ENCODE measurements around the gene CCNB2.

The CCNB2 gene

DNA sequence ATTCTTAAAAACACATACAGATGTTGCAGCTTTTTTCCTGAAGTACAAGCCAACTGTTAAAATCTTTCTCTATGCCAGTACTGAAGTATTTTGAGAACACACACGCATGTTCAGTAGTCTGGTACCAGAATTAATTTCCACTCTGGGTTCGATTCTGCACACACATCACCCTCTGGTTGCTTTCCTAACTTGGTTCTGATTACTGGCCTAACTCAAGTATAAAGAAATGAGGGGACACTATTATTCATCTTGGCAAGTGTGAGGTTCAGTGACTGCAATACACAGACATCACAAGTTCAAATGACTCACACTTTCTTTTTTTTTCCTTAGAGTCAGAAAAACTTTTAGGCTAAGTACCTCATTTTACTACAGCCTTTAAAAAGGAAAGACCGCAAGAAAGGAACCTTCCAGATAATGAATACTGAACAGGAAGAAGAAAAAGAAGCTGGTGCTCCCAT, 64.3 kb downstream of the CCNB2 start:
- DNase-seq: no peak

DNA sequence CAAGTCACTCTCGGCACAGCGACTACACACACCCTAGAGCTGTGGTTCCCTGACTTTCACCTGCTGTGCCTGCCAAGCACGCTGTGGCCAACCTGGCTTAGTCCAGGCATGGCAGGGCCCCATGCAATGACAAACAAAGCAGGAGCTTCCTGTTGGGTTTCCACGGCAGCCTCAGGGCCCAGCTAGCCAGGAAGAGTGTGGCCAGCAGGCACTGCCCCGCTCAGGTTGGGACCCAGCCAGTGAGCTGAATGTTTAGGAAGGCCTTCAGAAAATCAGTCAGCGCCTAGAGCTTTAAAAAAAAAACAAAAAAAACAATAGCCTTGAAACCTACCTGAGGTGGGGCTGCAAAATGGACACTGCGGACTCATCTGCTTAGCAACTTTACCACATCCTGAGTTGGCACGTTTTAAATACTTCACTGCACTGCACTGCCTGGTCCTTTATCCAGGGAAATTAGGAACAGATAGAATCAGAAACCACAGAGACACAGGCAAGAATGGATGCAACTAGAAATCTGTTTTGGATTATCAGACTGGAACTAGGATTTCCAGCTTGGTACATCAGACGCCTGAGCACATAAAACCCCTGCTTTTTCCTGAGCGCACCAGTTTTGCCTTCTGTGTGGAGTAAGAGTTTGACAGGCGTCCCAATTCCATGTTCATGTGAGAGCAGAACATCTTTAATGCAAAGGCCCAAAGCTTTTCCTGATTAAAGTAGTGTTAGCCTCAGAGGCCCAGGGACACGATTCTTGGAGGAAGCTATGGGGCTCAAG, 65.5 kb downstream of the CCNB2 start:
- no peak for DNase-seq

DNA sequence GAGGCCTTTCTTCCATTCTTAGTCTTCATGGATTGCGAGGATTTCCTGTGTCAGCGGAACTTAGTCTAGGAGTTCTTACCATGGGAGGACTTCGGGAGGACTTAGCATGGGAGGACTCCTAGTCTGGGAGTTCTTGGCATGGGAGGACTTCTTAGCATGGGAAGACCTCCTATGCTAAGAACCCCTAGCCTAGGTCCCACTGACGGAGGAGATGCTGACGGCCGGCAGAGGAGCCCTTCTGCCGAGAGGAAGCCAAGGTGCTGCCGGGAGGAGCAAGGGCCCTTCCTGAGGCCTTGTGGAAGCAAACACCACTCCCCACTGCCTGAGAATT, 66.1 kb downstream of the CCNB2 start:
- DNase-seq: no peak

GRCh38 chr15:59172289-59172901, 67.4 kb downstream of the CCNB2 start:
- DNase-seq: no peak

DNA sequence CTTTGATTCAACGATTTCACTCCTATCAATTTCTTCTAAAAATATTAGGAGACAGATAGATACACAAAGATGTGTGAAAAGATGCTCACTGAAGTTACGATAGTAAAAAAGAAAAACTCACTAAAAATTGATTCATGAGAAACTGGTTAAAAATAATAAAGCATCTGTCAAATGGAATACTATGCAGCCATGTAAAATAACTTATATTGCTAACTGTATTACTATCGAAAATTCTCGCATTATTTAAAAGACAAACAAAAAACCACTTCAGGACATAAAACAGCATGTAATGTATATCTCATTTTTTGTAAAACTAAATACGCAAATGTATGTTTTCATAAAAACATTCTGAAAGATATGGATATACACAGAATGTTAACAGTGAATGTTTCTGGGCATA, 68.2 kb downstream of the CCNB2 start:
- no peak for DNase-seq

- no peak for DNase-seq
Measured at GRCh38 chr15:59174151-59174834, 69.3 kb downstream of the CCNB2 start.

All from activated CD4-positive, alpha-beta T cell treated with anti-CD3 and anti-CD28 coated beads, Interleukin-2, amount 50 U/mL, for 16 hours (primary cell).